Activated CD8-positive, alpha-beta T cell treated with anti-CD3 and anti-CD28 coated beads for 36 hours (primary cell): ENCODE data around the gene LRRC3B. TPM values are rescaled to one million over a fixed set of nuclear protein-coding genes. Genes with fewer than 3 reads are reported as not detected.

ENCODE experiments used
- ATAC-seq: fragments of 200-7000 bp; cut with Tn5 transposase; one replicate; pipeline ENCODE4 v1.10.0; 2021; ENCODE audit warnings: mild to moderate bottlenecking, moderate library complexity
- CTCF ChIA-PET: fragments of 350-600 bp; sonication (Branson Sonifier 250); formaldehyde crosslinking; loops from one replicate; lab custom pipeline; 2021; ENCODE audit warnings: antibody characterized with exemption; lab: Charles Lee
- POLR2A ChIA-PET: fragments of 350-600 bp; sonication (Branson Sonifier 250); formaldehyde crosslinking; loops from one replicate; lab custom pipeline; 2021; ENCODE audit warnings: antibody characterized with exemption; lab: Charles Lee
- DNase-seq: peaks from one replicate; pipeline ENCODE4 v3.0.0-alpha.2; 2020
- H3K27ac Mint-ChIP-seq: one replicate; pipeline ENCODE4 v1.8.0; 2021; ENCODE audit warnings: mild to moderate bottlenecking, mixed read lengths
- H3K27me3 Mint-ChIP-seq: one replicate; pipeline ENCODE4 v1.8.0; 2021; ENCODE audit warnings: mixed read lengths
- H3K36me3 Mint-ChIP-seq: one replicate; pipeline ENCODE4 v1.8.0; 2021; ENCODE audit warnings: low read depth, mixed read lengths
- H3K4me1 Mint-ChIP-seq: one replicate; pipeline ENCODE4 v1.8.0; 2021; ENCODE audit warnings: low read depth, mixed read lengths
- H3K4me3 Mint-ChIP-seq: one replicate; pipeline ENCODE4 v1.8.0; 2021; ENCODE audit warnings: mild to moderate bottlenecking, moderate library complexity, mixed read lengths
- H3K9me3 Mint-ChIP-seq: one replicate; pipeline ENCODE4 v1.8.0; 2021; ENCODE audit warnings: mixed read lengths
- CTCF ChIP-seq: fragments of 200-600 bp; IDR thresholded peaks from one replicate; pipeline ENCODE4 v1.8.0; 2022; ENCODE audit warnings: antibody characterized with exemption, mild to moderate bottlenecking
- intact Hi-C: fragments of 100-400 bp; cut with micrococcal nuclease; formaldehyde crosslinking; loops from one replicate; pipeline ENCODE4 v1.10.0; 2022
- total RNA-seq, 2 experiments: library from RNA; stranded (reverse); gene quantifications; one replicate each; pipeline ENCODE4 v1.2.3, GENCODE V29; 2021

The LRRC3B gene
- total RNA-seq, 2 experiments from 2014 or later, result not detected

DNA sequence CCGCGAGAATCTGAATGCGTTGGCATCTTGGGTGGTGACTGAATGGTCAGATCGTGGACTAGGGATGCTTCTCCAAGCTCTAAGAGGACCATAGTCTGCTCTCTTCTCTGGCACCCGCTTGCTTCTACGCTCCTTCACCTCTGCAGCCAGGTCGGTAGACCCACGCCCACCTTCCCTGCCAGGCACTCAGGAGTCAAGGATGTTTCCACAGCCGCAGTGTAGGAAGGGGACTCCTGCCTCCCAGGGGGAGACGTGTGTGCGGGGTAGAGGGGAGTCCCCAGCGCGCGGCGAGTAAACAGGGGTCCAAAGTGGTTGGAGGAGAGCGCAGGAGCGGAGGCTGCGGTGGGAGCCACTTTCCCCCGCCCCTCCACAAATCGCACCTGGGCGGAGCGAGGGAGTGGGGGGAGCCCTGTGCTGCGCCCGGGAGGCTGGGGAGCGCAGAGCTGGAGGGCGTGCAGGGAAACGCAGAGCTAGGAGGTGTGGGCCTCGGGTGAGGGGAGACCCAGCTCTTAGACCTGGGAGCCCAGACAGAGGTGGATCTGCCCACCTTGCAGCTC is 1.7 kb downstream of the LRRC3B start:
- H3K4me3 Mint-ChIP-seq, result no peak overlapping the region
- intact Hi-C loops, result no loop called here
- ATAC-seq, result no peak
- H3K36me3 Mint-ChIP-seq, result no peaks in the 10 kb centered on the region
- H3K4me1 Mint-ChIP-seq, result no peaks in the 10 kb centered on the region
- ChIA-PET POLR2A (no interaction called here), CTCF (no interaction called here)
- peaks cover 36% of the 10 kb centered on the region for H3K27me3 Mint-ChIP-seq
- H3K9me3 Mint-ChIP-seq, result no peaks in the 10 kb centered on the region
- H3K27ac Mint-ChIP-seq, result no peak overlapping the region
- TF ChIP-seq CTCF, result no peak
- no peak for DNase-seq

DNA sequence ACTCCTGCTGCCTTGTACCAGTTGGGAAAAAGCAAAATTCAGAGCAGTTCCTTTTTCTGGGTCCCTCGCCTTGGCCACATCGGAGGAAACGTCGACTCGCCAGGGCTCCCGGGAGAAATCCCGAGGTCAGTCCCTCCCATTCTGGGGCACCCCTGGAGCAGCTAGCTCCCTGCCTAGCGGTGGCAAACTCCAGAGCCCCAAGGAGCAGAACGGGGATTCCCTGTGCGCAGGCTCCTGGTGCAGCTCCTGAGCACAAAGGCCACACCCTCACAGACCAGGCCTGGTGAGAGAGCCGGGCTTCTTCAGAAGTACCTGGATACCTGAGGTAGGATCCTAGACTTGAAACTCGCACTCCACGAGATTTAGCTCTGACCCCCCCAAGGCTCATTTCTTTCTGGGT is 2.6 kb downstream of the LRRC3B start:
- TF ChIP-seq CTCF, result no peak
- Mint-ChIP-seq H3K27ac (no peak overlapping the region), H3K4me1 (no peaks in the 10 kb centered on the region), H3K36me3 (no peaks in the 10 kb centered on the region), H3K27me3 (peaks cover 36% of the 10 kb centered on the region), H3K9me3 (no peaks in the 10 kb centered on the region), H3K4me3 (no peak overlapping the region)
- ChIA-PET POLR2A (no interaction called here), CTCF (no interaction called here)
- ATAC-seq (no peak), DNase-seq (no peak)
- intact Hi-C loops, result no loop called here

DNA sequence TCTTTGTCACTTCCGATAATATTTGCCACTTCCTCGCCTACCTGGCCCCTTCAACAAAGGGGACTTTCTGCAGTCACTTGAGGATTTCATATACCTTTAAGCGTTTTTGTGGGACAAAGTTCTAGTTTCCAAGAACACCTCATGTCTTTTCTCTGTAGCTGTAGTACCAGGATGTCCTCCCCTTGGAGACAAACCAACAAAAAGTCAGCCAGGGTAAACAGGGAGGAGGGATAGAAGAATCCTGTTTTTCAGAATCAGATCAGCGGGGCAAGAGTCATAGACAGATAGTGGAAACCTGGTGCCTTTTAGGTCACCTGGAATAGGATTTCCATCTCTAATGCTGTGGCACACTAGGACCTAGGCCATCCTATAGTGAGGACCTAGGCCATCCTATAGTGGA is 4.5 kb downstream of the LRRC3B start:
- ATAC-seq, result no peak
- no peak overlapping the region for H3K4me3 Mint-ChIP-seq
- H3K36me3 Mint-ChIP-seq, result no peaks in the 10 kb centered on the region
- no peak for DNase-seq
- intact Hi-C loops, result no loop called here
- no peaks in the 10 kb centered on the region for H3K4me1 Mint-ChIP-seq
- no peak overlapping the region for H3K27ac Mint-ChIP-seq
- no peaks in the 10 kb centered on the region for H3K9me3 Mint-ChIP-seq
- ChIA-PET POLR2A (no interaction called here), CTCF (no interaction called here)
- peaks cover 24% of the 10 kb centered on the region for H3K27me3 Mint-ChIP-seq
- TF ChIP-seq CTCF, result no peak

- H3K27me3 Mint-ChIP-seq, result peaks cover 9% of the 10 kb centered on the region
- no peaks in the 10 kb centered on the region for H3K9me3 Mint-ChIP-seq
- no peak overlapping the region for H3K4me3 Mint-ChIP-seq
Measured at GRCh38 chr3:26628915-26629314, 6.3 kb downstream of the LRRC3B start.

More at GRCh38 chr3:26628915-26629314, 6.3 kb downstream of the LRRC3B start:
- intact Hi-C loops, result no loop called here
- POLR2A ChIA-PET, result no interaction called here
- DNase-seq (no peak), ATAC-seq (no peak)
- CTCF ChIA-PET, result no interaction called here
- H3K36me3 Mint-ChIP-seq, result no peaks in the 10 kb centered on the region
- no peaks in the 10 kb centered on the region for H3K4me1 Mint-ChIP-seq
- no peak overlapping the region for H3K27ac Mint-ChIP-seq
- no peak for TF ChIP-seq CTCF
